OCI-LY7 (cell line): ENCODE data around the gene CD46. TPM values are rescaled to one million over a fixed set of nuclear protein-coding genes. Genes with fewer than 3 reads are reported as not detected.
A peak's percentile ranks its signal among the peaks of the same experiment; 100 is the strongest.

ENCODE experiments used
- BruUV-seq: library from RNA; stranded (reverse); fragments of 400-500 nt; replicated peaks from 2 replicates; lab custom pipeline; 2021; lab: Mats Ljungman, UMichigan
- CTCF ChIA-PET: fragments of 300-600 bp; sonication (Branson Sonifier 250); formaldehyde crosslinking; loops from one replicate; lab custom pipeline; 2022; ENCODE audit warnings: antibody characterized with exemption; ENCODE audit not compliant: unreplicated experiment; lab: Charles Lee
- POLR2A ChIA-PET: fragments of 300-600 bp; sonication (Branson Sonifier 250); formaldehyde crosslinking; loops from one replicate; lab custom pipeline; 2022; ENCODE audit warnings: antibody characterized with exemption; lab: Charles Lee
- DNase-seq: peaks from one replicate; pipeline ENCODE4 v3.0.0-alpha.2; 2015; ENCODE audit warnings: low spot score
- H2AFZ ChIP-seq: fragments of 200-600 bp; sonication (generic), shearing (Covaris generic); 2 replicates; pipeline ENCODE4 v1.6.1; 2014; ENCODE audit warnings: mild to moderate bottlenecking, antibody characterized with exemption, low read length, moderate library complexity
- H3K27ac ChIP-seq: fragments of 200-600 bp; sonication (generic); 2 replicates; pipeline ENCODE4 v1.5.1; 2014; ENCODE audit warnings: mixed run types, low read depth, mild to moderate bottlenecking, moderate library complexity, low read length, inconsistent platforms; ENCODE audit not compliant: poor library complexity, severe bottlenecking
- H3K36me3 ChIP-seq: fragments of 200-600 bp; sonication (generic); 2 replicates; pipeline ENCODE4 v1.6.1; 2014; ENCODE audit warnings: mild to moderate bottlenecking, antibody characterized with exemption, low read length, moderate library complexity, mixed read lengths; ENCODE audit not compliant: insufficient read depth
- H3K4me1 ChIP-seq: fragments of 200-600 bp; sonication (generic); 2 replicates; pipeline ENCODE4 v1.5.1; 2014; ENCODE audit warnings: mild to moderate bottlenecking, low read length; ENCODE audit not compliant: insufficient read depth, poor library complexity, severe bottlenecking
- H3K4me2 ChIP-seq: fragments of 200-600 bp; sonication (generic); 2 replicates; pipeline ENCODE4 v1.6.1; 2014; ENCODE audit warnings: mild to moderate bottlenecking, low read length
- H3K4me3 ChIP-seq: fragments of 200-600 bp; sonication (generic); 2 replicates; pipeline ENCODE4 v1.5.1; 2014; ENCODE audit warnings: mild to moderate bottlenecking, low read depth, low read length; ENCODE audit not compliant: poor library complexity, severe bottlenecking
- H3K79me2 ChIP-seq: fragments of 200-600 bp; sonication (generic); 2 replicates; pipeline ENCODE4 v1.6.1; 2016; ENCODE audit warnings: low read depth, mild to moderate bottlenecking, low read length, moderate library complexity, mixed read lengths; ENCODE audit not compliant: insufficient read depth
- H3K9me2 ChIP-seq: fragments of 200-600 bp; sonication (generic); 2 replicates; pipeline ENCODE4 v1.6.1; 2016; ENCODE audit warnings: mild to moderate bottlenecking, low read length, mixed read lengths; ENCODE audit not compliant: insufficient read depth
- H3K9me3 ChIP-seq: fragments of 200-600 bp; sonication (generic); 2 replicates; pipeline ENCODE4 v1.6.1; 2014; ENCODE audit warnings: mild to moderate bottlenecking, mixed run types, low read length, mixed read lengths
- H4K20me1 ChIP-seq: fragments of 200-600 bp; sonication (generic); 2 replicates; pipeline ENCODE4 v1.6.1; 2014; ENCODE audit warnings: mild to moderate bottlenecking, antibody characterized with exemption, low read length, moderate library complexity, mixed read lengths; ENCODE audit not compliant: insufficient read depth
- EZH2phosphoT487 ChIP-seq: fragments of 200-600 bp; sonication (generic); IDR thresholded peaks from 2 replicates; pipeline ENCODE4 v1.6.1; 2018; ENCODE audit warnings: low read depth, borderline replicate concordance, mild to moderate bottlenecking, mixed run types, antibody characterized with exemption, low read length, moderate library complexity, mixed read lengths
- intact Hi-C: fragments of 100-400 bp; cut with micrococcal nuclease; formaldehyde crosslinking; loops from one replicate; pipeline ENCODE4 v1.10.0; 2022; ENCODE audit not compliant: unreplicated experiment
- total RNA-seq, 2 experiments: library from RNA; depleted of rRNA in 1 of 2; stranded (reverse); fragments of >200 nt in 1 of 2; shearing (Covaris generic) in 1 of 2; gene quantifications; 2 replicates each; pipeline ENCODE4 v1.2.3, GENCODE V29; 2014 to 2022
- TF ChIP-seq, protein P1 (sequence below): fragments of 200-600 bp; sonication (generic); conservative IDR thresholded peaks from 2 replicates; pipeline ENCODE4 v1.5.1; 2014; ENCODE audit warnings: mild to moderate bottlenecking, antibody characterized with exemption, low read length, moderate library complexity, mixed read lengths

CD46 gene
- total RNA-seq, 2 experiments from 2014 or later, result 83.2 to 83.8 TPM

DNA sequence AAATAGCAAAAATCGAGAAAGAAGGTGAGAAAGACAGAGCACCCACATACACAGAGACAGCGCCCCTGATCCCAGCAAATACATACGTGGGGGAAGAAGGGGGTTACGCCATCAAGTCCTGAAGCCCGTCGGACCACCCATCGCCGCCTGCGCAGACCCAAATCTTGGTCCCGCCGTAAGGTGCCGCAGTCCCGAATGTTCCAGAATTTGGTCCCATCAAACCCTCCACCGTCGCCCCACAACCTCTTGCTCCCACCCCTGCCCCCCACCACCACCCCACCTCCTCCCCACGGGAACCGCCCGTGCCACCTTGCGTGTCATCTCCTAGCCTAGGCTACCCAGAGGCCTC is 71.7 kb downstream of the CD46 start:
- H3K27ac ChIP-seq, result peak overlapping the region; percentile 45
- H4K20me1 ChIP-seq, result no peaks in the 10 kb centered on the region
- H3K79me2 ChIP-seq, result peaks cover 15% of the 10 kb centered on the region; the same call in 1 of the 2 replicates
- POLR2A ChIA-PET, result interaction anchor here (0.6 to 6.5 kb wide), 6 partner anchors 11 to 1964 kb away, joined by 3 to 109 read pairs (median 6); partner anchors contain the start of gene CD46
- H3K4me1 ChIP-seq, result peaks cover 71% of the 10 kb centered on the region
- CTCF ChIA-PET, result interaction anchor here (0.7 to 1.5 kb wide), 5 partner anchors 12 to 53 kb away, joined by 3 to 11 read pairs (median 3); no protein-coding TSS in a partner anchor
- H3K9me3 ChIP-seq, result no peaks in the 10 kb centered on the region
- BruUV-seq, result no TSS peak
- no peaks in the 10 kb centered on the region for H3K9me2 ChIP-seq
- DNase-seq, result no peak
- H3K36me3 ChIP-seq, result no peaks in the 10 kb centered on the region
- H3K4me2 ChIP-seq, result peak overlapping the region; percentile 82
- peak overlapping the region; percentile 50; the same call in 1 of the 2 replicates for H2AFZ ChIP-seq
- intact Hi-C loops, result no loop called here
- TF ChIP-seq, protein P1, sequence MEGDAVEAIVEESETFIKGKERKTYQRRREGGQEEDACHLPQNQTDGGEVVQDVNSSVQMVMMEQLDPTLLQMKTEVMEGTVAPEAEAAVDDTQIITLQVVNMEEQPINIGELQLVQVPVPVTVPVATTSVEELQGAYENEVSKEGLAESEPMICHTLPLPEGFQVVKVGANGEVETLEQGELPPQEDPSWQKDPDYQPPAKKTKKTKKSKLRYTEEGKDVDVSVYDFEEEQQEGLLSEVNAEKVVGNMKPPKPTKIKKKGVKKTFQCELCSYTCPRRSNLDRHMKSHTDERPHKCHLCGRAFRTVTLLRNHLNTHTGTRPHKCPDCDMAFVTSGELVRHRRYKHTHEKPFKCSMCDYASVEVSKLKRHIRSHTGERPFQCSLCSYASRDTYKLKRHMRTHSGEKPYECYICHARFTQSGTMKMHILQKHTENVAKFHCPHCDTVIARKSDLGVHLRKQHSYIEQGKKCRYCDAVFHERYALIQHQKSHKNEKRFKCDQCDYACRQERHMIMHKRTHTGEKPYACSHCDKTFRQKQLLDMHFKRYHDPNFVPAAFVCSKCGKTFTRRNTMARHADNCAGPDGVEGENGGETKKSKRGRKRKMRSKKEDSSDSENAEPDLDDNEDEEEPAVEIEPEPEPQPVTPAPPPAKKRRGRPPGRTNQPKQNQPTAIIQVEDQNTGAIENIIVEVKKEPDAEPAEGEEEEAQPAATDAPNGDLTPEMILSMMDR, result no peak
- TF ChIP-seq EZH2phosphoT487, result no peak
- H3K4me3 ChIP-seq, result peak overlapping the region; percentile 76

DNA sequence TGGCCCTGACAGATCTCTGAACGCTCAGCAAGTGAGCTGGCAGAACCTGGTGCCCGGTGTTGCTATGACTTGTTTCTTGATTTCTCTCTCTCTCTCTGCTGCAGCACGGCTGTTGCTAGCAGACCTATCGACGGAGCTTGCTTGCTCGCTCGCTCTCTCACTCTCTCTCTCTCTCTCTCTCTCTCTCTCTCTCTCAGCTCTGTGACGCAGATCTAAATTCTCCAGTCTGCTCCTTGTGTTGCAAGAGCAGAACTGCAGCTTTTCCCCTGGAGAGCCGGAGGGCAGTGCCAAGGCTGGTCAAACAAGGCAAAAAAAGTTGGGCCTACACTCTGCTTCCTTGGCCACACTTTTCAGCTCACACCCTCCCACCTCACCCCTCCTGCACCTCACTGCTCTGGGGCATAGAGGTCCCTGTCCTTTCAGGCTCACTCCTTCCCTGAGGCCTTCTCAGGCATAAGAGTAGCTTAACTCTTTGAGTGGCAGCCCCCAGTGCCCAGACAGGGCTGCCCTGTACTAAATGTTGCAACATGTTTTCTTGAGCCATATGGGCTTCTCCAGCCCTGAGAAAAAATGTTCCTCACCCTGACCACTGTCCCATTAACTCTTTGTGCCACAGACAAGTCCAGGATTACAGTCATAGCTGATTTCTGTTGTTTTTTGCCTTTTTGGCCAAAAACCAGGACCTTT is 72.2 kb downstream of the CD46 start:
- peak overlapping the region; percentile 82 for H3K4me2 ChIP-seq
- no peaks in the 10 kb centered on the region for H3K9me2 ChIP-seq
- H3K4me3 ChIP-seq, result peak overlapping the region; percentile 76
- intact Hi-C loops, result no loop called here
- peak overlapping the region; percentile 45 for H3K27ac ChIP-seq
- no peak for TF ChIP-seq EZH2phosphoT487
- TF ChIP-seq, protein P1, result peak; percentile 69
- peak; percentile 86 for DNase-seq
- CTCF ChIA-PET, result interaction anchor here (0.7 to 1.4 kb wide), 4 partner anchors 12 to 52 kb away, joined by 3 read pairs; no protein-coding TSS in a partner anchor
- peaks cover 71% of the 10 kb centered on the region for H3K4me1 ChIP-seq
- H3K79me2 ChIP-seq, result peaks cover 15% of the 10 kb centered on the region; the same call in 1 of the 2 replicates
- no peaks in the 10 kb centered on the region for H4K20me1 ChIP-seq
- POLR2A ChIA-PET, result interaction anchor here (0.6 to 6.5 kb wide), 6 partner anchors 12 to 78 kb away, joined by 3 to 109 read pairs (median 6); partner anchors contain the start of gene CD46
- no peaks in the 10 kb centered on the region for H3K9me3 ChIP-seq
- H2AFZ ChIP-seq, result no peak overlapping the region
- no peaks in the 10 kb centered on the region for H3K36me3 ChIP-seq
- no TSS peak for BruUV-seq
